HFFc6 (cell line): ENCODE results near the gene MAK. TPM values are rescaled to one million over a fixed set of nuclear protein-coding genes. Genes with fewer than 3 reads are reported as not detected.

Source experiments
- DNase-seq: peaks from one replicate; pipeline ENCODE4 v3.0.0-alpha.2; 2018
- H3K27ac Mint-ChIP-seq: 2 replicates; pipeline ENCODE4 v1.8.0; 2020; ENCODE audit warnings: mild to moderate bottlenecking, mixed read lengths
- H3K27me3 Mint-ChIP-seq: 2 replicates; pipeline ENCODE4 v1.8.0; 2021; ENCODE audit warnings: mild to moderate bottlenecking, moderate library complexity, mixed read lengths; ENCODE audit not compliant: insufficient read depth
- H3K36me3 Mint-ChIP-seq: 2 replicates; pipeline ENCODE4 v1.8.0; 2021; ENCODE audit warnings: low read depth, mixed read lengths
- H3K4me1 Mint-ChIP-seq: 2 replicates; pipeline ENCODE4 v1.8.0; 2020; ENCODE audit warnings: low read depth, mixed read lengths
- H3K4me3 Mint-ChIP-seq: 2 replicates; pipeline ENCODE4 v1.8.0; 2020; ENCODE audit warnings: mild to moderate bottlenecking, moderate library complexity, mixed read lengths
- H3K9me3 Mint-ChIP-seq: 2 replicates; pipeline ENCODE4 v1.8.0; 2020; ENCODE audit warnings: mild to moderate bottlenecking, mixed read lengths
- CTCF ChIP-seq: fragments of 200-600 bp; sonication (generic); IDR thresholded peaks from 2 replicates; pipeline ENCODE4 v1.5.0; 2021; ENCODE audit warnings: antibody characterized with exemption, mild to moderate bottlenecking
- total RNA-seq, 6 experiments: library from RNA; stranded (reverse); fragmentation: NEBNext Ultra II Directional; extraction: Animal tissue kit (Norgen Biotek cat#: 25700); gene quantifications; 2 replicates in 1 of 6; 3 replicates in 5 of 6; pipeline ENCODE4 v1.2.3, GENCODE V29; 2021

MAK gene
- total RNA-seq, 6 experiments from 2014 or later: not detected

- no peak for DNase-seq
- TF ChIP-seq CTCF: no peak
- Mint-ChIP-seq H3K9me3 (peaks cover 15% of the 10 kb centered on the region; the same call in 1 of the 2 replicates), H3K4me1 (peaks cover 33% of the 10 kb centered on the region), H3K27ac (peak overlapping the region; percentile 52; the same call in 1 of the 2 replicates), H3K36me3 (peaks cover 19% of the 10 kb centered on the region), H3K27me3 (peaks cover 2% of the 10 kb centered on the region), H3K4me3 (peak overlapping the region; percentile 70)
Observed at GRCh38 chr6:10720265-10720959, 117.9 kb downstream of the MAK start.

DNA sequence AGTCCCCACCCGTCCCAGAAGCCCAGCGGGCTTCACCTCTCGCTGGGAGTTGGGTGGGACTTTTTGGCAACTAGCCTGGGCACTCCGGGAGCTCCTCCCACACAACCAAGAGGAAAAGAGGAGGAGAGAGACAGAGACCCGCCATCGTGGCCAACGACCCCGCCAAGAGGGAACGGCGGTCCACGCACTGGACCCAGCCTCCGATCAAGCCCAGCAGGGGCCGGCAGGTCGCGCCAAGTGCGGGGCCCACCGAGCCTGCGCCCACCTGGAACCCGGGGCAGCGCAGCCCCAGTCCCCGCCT lies 118.4 kb downstream of the MAK start:
- Mint-ChIP-seq H3K27ac (no peak overlapping the region), H3K9me3 (peaks cover 15% of the 10 kb centered on the region; the same call in 1 of the 2 replicates), H3K4me3 (peak overlapping the region; percentile 70), H3K4me1 (peaks cover 30% of the 10 kb centered on the region), H3K36me3 (peaks cover 16% of the 10 kb centered on the region), H3K27me3 (peaks cover 2% of the 10 kb centered on the region)
- TF ChIP-seq CTCF: no peak
- DNase-seq: no peak

DNA sequence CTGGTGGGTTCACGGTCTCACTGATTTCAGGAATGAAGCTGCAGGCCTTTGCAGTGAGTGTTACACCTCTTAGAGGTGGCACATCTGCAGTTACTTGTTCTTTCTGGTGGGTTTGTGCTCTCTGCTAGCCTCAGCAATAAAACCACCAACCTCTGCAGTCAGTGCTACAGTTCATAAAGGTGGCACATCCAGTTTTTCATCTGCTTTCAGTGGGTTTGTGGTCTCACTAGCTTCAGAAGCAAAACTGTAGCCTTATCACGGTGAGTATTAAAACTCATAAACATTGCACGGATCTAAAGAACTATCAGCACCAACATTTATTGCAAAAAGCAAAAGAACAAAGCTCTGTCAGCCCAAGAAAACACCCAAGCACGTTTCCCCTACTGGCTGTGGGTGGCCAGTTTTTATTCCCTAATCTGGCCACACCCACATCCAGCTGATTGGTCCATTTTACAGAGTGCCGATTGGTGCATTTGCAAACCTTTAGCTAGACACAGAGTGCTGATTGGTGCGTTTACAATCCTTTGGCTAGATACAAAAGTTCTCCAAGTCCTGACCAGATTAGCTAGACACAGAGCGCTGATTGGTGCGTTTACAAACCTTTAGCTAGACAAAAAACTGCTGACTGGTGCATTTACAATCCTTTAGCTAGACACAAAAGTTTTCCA lies 118.9 kb downstream of the MAK start:
- TF ChIP-seq CTCF: no peak
- H3K9me3 Mint-ChIP-seq: peaks cover 15% of the 10 kb centered on the region; the same call in 1 of the 2 replicates
- no peak for DNase-seq
- H3K4me3 Mint-ChIP-seq: peak overlapping the region; percentile 70
- H3K27ac Mint-ChIP-seq: peak overlapping the region; percentile 24; the same call in 1 of the 2 replicates
- peaks cover 28% of the 10 kb centered on the region for H3K4me1 Mint-ChIP-seq
- peaks cover 16% of the 10 kb centered on the region for H3K36me3 Mint-ChIP-seq
- peaks cover 2% of the 10 kb centered on the region for H3K27me3 Mint-ChIP-seq

- Mint-ChIP-seq H3K4me3 (no peak overlapping the region), H3K9me3 (peaks cover 9% of the 10 kb centered on the region; the same call in 1 of the 2 replicates), H3K4me1 (no peaks in the 10 kb centered on the region), H3K36me3 (peaks cover 8% of the 10 kb centered on the region), H3K27ac (no peak overlapping the region), H3K27me3 (no peaks in the 10 kb centered on the region)
- no peak for TF ChIP-seq CTCF
- DNase-seq: no peak
Observed at GRCh38 chr6:10713962-10714361, 124.4 kb downstream of the MAK start.

Other genes with a start within 250 kb of the MAK start
- gene C6orf52, start 143.9 kb downstream of the MAK start, total RNA-seq: not detected
- 10 to 100 TPM; 18.2 to 23.1 (median 19.4) TPM for gene PAK1IP1, start 143.6 kb downstream of the MAK start, total RNA-seq
- 100 to 1,000 TPM; 140 to 158 (median 145) TPM for gene TMEM14C, start 115.5 kb downstream of the MAK start, total RNA-seq
- 100 to 1,000 TPM in 1 of 6 experiments, 10 to 100 TPM in 5; 82.7 to 113 (median 96.7) TPM for gene TMEM14B, start 90.7 kb downstream of the MAK start, total RNA-seq
- not detected for gene GCM2, start 43.5 kb upstream of the MAK start, total RNA-seq
- not detected for gene SYCP2L, start 48.5 kb upstream of the MAK start, total RNA-seq
- gene ELOVL2, start 205.8 kb upstream of the MAK start, total RNA-seq: under 1 TPM in 3 of 6 experiments, not detected in 3; 0.05 to 0.09 (median 0.05) TPM